Loucy (cell line): ENCODE data around the gene ELAVL2.
"Not testable (repeated sequence)": the region's sequence is repeated elsewhere in the genome, so short reads cannot be mapped to it uniquely, and the experiment has no call there.

Experiments used
- H2AFZ ChIP-seq: fragments of 200-600 bp; sonication (generic); 2 replicates; pipeline ENCODE4 v1.6.0; 2016; ENCODE audit warnings: antibody characterized with exemption, mild to moderate bottlenecking, low read length, moderate library complexity
- H3F3A ChIP-seq: fragments of 200-600 bp; 2 replicates; pipeline ENCODE4 v1.6.0; 2016; ENCODE audit warnings: antibody characterized with exemption, low read depth, mild to moderate bottlenecking
- H3K27me3 ChIP-seq: fragments of 200-600 bp; sonication (generic); 2 replicates; pipeline ENCODE4 v1.6.1; 2014; ENCODE audit warnings: low read length, mild to moderate bottlenecking; ENCODE audit not compliant: insufficient read depth, poor library complexity, severe bottlenecking
- H3K36me3 ChIP-seq: fragments of 200-600 bp; sonication (generic); 2 replicates; pipeline ENCODE4 v1.6.1; 2016; ENCODE audit warnings: low read length; ENCODE audit not compliant: insufficient read depth
- H3K4me1 ChIP-seq: fragments of 200-600 bp; sonication (generic); 2 replicates; pipeline ENCODE4 v1.5.1; 2014; ENCODE audit warnings: low read length, mild to moderate bottlenecking; ENCODE audit not compliant: insufficient read depth, poor library complexity, severe bottlenecking
- H3K4me2 ChIP-seq: fragments of 200-600 bp; sonication (generic); 2 replicates; pipeline ENCODE4 v1.6.0; 2014; ENCODE audit warnings: antibody characterized with exemption, low read length, low read depth, mild to moderate bottlenecking; ENCODE audit not compliant: poor library complexity, severe bottlenecking
- H3K4me3 ChIP-seq: fragments of 200-600 bp; sonication (generic); 2 replicates; pipeline ENCODE4 v1.5.1; 2014; ENCODE audit warnings: low read length, mild to moderate bottlenecking, mixed read lengths; ENCODE audit not compliant: poor library complexity, severe bottlenecking
- H3K79me2 ChIP-seq: fragments of 200-600 bp; sonication (generic); 2 replicates; pipeline ENCODE4 v1.6.1; 2014; ENCODE audit warnings: low read length; ENCODE audit not compliant: insufficient read depth
- H3K9ac ChIP-seq: fragments of 200-600 bp; sonication (generic); 2 replicates; pipeline ENCODE4 v1.6.0; 2014; ENCODE audit warnings: mild to moderate bottlenecking, low read depth, low read length, moderate library complexity; ENCODE audit not compliant: poor library complexity, severe bottlenecking
- H3K9me2 ChIP-seq: fragments of 200-600 bp; sonication (generic); replicated peaks from 2 replicates; pipeline ENCODE4 v1.6.1; 2016; ENCODE audit warnings: low read depth, low read length, mixed read lengths
- H3K9me3 ChIP-seq: fragments of 200-600 bp; sonication (generic); 2 replicates; pipeline ENCODE4 v1.6.1; 2014; ENCODE audit warnings: mild to moderate bottlenecking, antibody characterized with exemption, low read length, low read depth; ENCODE audit not compliant: insufficient read depth
- H4K20me1 ChIP-seq: fragments of 200-600 bp; sonication (generic); 2 replicates; pipeline ENCODE4 v1.6.0; 2014; ENCODE audit warnings: antibody characterized with exemption, low read length, mild to moderate bottlenecking; ENCODE audit not compliant: insufficient read depth, poor library complexity, severe bottlenecking
- EZH2phosphoT487 ChIP-seq: fragments of 200-600 bp; IDR thresholded peaks from 2 replicates; pipeline ENCODE4 v1.6.1; 2018; ENCODE audit warnings: antibody characterized with exemption, mild to moderate bottlenecking, moderate library complexity, borderline replicate concordance
- TF ChIP-seq, protein P1 (sequence below): fragments of 200-600 bp; sonication (generic); conservative IDR thresholded peaks from 2 replicates; pipeline ENCODE4 v1.5.1; 2014; ENCODE audit warnings: mild to moderate bottlenecking, antibody characterized with exemption, low read length

The ELAVL2 gene

DNA sequence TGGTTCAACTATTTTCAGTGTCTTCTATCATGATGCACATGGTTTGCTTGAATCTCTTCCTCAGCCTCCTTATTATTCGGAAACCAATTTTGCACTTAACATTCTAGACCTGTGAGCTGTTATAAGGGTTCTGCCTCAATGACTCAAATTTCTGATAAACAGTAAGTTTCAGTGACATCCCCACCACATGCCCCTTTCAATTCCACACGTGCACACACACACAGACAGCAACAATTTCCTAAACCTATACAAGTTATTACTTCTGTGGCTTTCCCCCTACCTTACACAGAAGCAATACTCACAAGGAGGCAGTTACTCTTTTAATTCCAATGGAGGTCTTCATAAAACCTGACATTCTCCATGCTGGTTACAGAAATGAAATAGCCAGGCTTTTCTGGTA lies 102.4 kb downstream of the ELAVL2 start:
- Histone ChIP-seq H3K4me1 (no peaks in the 10 kb centered on the region), H3K79me2 (no peaks in the 10 kb centered on the region), H3K27me3 (no peaks in the 10 kb centered on the region), H3K9me3 (no peaks in the 10 kb centered on the region), H3K4me3 (no peak overlapping the region), H3F3A (no peaks in the 10 kb centered on the region), H2AFZ (no peak overlapping the region), H4K20me1 (no peaks in the 10 kb centered on the region), H3K36me3 (no peaks in the 10 kb centered on the region), H3K4me2 (no peak overlapping the region), H3K9ac (no peak overlapping the region), H3K9me2 (no peaks in the 10 kb centered on the region)
- no peak for TF ChIP-seq EZH2phosphoT487
- TF ChIP-seq, protein P1, sequence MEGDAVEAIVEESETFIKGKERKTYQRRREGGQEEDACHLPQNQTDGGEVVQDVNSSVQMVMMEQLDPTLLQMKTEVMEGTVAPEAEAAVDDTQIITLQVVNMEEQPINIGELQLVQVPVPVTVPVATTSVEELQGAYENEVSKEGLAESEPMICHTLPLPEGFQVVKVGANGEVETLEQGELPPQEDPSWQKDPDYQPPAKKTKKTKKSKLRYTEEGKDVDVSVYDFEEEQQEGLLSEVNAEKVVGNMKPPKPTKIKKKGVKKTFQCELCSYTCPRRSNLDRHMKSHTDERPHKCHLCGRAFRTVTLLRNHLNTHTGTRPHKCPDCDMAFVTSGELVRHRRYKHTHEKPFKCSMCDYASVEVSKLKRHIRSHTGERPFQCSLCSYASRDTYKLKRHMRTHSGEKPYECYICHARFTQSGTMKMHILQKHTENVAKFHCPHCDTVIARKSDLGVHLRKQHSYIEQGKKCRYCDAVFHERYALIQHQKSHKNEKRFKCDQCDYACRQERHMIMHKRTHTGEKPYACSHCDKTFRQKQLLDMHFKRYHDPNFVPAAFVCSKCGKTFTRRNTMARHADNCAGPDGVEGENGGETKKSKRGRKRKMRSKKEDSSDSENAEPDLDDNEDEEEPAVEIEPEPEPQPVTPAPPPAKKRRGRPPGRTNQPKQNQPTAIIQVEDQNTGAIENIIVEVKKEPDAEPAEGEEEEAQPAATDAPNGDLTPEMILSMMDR = no peak

DNA sequence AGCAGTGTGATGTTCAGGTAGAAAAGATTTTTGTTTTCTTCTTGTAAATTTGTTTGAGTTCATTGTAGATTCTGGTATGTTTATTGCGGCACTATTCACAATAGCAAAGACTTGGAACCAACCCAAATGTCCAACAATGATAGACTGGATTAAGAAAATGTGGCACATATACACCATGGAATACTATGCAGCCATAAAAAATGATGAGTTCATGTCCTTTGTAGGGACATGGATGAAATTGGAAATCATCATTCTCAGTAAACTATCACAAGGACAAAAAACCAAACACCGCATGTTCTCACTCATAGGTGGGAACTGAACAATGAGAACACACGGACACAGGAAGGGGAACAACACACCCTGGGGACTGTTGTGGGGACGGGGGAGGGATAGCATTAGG lies 103.0 kb downstream of the ELAVL2 start:
- H3K27me3 ChIP-seq, H3K79me2 ChIP-seq, H3K4me3 ChIP-seq, H3K4me1 ChIP-seq, H3K9me2 ChIP-seq, H3K9me3 ChIP-seq, H3K4me2 ChIP-seq, H3K36me3 ChIP-seq, H4K20me1 ChIP-seq, H3K9ac ChIP-seq, H2AFZ ChIP-seq, H3F3A ChIP-seq: not testable (repeated sequence)

DNA sequence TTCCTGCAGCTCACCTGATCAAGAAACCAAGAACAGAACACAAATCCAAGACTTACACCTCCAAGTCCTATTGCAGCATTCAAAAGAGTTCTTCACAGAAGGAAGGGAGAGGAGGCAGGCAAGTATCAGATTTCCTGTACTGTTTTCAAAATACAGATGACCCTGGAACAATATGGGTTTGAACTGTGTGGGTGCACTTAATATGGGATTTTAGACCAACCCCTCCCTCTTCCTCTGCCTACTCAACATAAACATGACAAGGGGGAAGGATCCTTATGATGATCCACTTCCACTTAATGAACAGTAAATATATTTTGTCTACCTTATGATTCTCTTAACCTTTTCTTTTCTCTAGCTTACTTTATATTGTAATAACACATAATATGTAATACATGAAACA lies 104.6 kb downstream of the ELAVL2 start:
- Histone ChIP-seq H3K9me3 (no peaks in the 10 kb centered on the region), H3K36me3 (no peaks in the 10 kb centered on the region), H3K4me3 (no peak overlapping the region), H3F3A (no peaks in the 10 kb centered on the region), H3K9ac (no peak overlapping the region), H2AFZ (no peak overlapping the region), H4K20me1 (no peaks in the 10 kb centered on the region), H3K9me2 (no peaks in the 10 kb centered on the region), H3K27me3 (no peaks in the 10 kb centered on the region), H3K4me1 (no peaks in the 10 kb centered on the region), H3K4me2 (no peak overlapping the region), H3K79me2 (no peaks in the 10 kb centered on the region)
- TF ChIP-seq, protein P1 = no peak
- no peak for TF ChIP-seq EZH2phosphoT487

DNA sequence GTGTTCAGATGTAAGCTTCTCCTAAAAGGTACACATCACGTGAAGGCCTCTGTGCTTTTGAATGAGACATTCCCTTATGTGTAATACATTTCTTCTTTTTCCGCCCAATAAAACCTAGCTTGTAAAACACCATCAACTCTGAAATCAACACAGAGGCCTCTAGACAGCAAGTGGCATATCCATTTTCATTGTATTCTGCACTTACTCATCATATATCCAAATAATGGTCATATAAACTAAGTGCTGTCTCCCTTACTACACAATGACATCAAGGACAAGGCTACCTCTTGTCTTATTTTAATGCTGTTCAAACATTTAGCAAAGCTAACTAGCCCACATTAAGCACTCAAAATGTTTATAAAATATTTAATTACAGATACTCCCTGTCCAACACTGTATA lies 108.5 kb downstream of the ELAVL2 start:
- H3K4me3 ChIP-seq = no peak overlapping the region
- H3K36me3 ChIP-seq = no peaks in the 10 kb centered on the region
- H3K9me3 ChIP-seq = no peaks in the 10 kb centered on the region
- no peaks in the 10 kb centered on the region for H3F3A ChIP-seq
- H3K79me2 ChIP-seq = no peaks in the 10 kb centered on the region
- H3K4me1 ChIP-seq = no peaks in the 10 kb centered on the region
- H3K9me2 ChIP-seq = no peaks in the 10 kb centered on the region
- H3K4me2 ChIP-seq = no peak overlapping the region
- H3K9ac ChIP-seq = no peak overlapping the region
- no peaks in the 10 kb centered on the region for H4K20me1 ChIP-seq
- TF ChIP-seq, protein P1 = no peak
- TF ChIP-seq EZH2phosphoT487 = no peak
- H2AFZ ChIP-seq = no peak overlapping the region
- no peaks in the 10 kb centered on the region for H3K27me3 ChIP-seq
